Omental fat pad (tissue), 4 donors: ENCODE data around the gene KRT76. TPM values are rescaled to one million over a fixed set of nuclear protein-coding genes. Genes with fewer than 3 reads are reported as not detected.

ENCODE experiments used
- ATAC-seq: fragments of 150-250 bp; one replicate; pipeline ENCODE4 v1.9.1; 2016; ENCODE audit warnings: mild to moderate bottlenecking, moderate library complexity; ENCODE audit not compliant: low FRiP score
- DNase-seq: peaks from one replicate; pipeline ENCODE4 v3.0.0-alpha.2; 2019; ENCODE audit warnings: low spot score
- CTCF ChIP-seq, 3 donors: fragments of 450-650 bp; IDR thresholded peaks; one replicate each; pipeline ENCODE4 v1.5.1; 2016 to 2017; ENCODE audit warnings: antibody characterized with exemption in 3 of 3, mild to moderate bottlenecking in 3 of 3, moderate library complexity in 2 of 3
- total RNA-seq, 4 donors: library from RNA; depleted of rRNA; stranded (reverse); fragments of >200 nt; gene quantifications; one replicate each; pipeline ENCODE4 v1.1.0, GENCODE V29; 2016

KRT76 gene
- total RNA-seq, 4 donors from 2014 or later: not detected

DNA sequence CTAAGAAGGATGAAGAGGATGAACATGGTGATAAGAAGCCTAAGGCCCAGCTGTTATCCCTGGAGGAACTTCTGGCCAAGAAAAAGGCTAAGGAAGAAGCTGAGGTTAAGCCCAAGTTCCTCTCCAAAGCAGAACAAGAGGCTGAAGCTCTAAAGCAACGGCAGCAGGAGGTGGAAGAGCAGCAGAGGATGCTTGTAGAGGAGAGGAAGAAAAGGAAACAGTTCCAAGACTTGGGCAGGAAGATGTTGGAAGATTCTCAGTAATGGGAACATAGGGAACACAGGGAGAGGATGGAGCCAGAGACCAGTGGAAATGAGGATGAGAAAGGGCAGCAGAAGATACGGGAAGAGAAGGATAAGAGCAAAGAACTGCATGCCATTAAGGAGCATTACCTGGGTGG, 46.4 kb downstream of the KRT76 start:
- TF ChIP-seq CTCF (IDR thresholded peaks at IDR 0.05): no peak
- ATAC-seq (no peak), DNase-seq (no peak)

- ATAC-seq (no peak), DNase-seq (no peak)
- no peak for TF ChIP-seq CTCF (IDR thresholded peaks at IDR 0.05)
Observed at GRCh38 chr12:52730383-52730782, 46.8 kb downstream of the KRT76 start.

DNA sequence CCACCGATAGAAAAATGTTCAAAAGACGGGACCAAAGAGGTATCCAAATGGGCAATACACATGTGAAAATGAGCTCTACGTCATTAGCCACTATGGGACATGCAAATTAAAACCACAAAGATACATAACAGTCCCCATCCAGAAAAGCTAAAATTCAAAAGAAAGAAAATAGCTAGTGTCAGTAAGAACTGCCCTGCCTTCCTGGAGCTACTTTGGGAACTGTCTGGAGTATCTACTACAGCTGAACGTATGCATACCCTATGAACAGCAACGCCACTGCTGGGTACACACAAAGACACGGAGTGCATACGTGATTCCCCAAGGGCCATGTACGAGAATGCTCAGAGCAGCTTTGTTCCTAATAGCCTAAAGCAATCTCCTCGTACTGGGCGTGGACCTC, 48.0 kb downstream of the KRT76 start:
- DNase-seq: no peak
- ATAC-seq: no peak
- no peak for TF ChIP-seq CTCF (IDR thresholded peaks at IDR 0.05)

DNA sequence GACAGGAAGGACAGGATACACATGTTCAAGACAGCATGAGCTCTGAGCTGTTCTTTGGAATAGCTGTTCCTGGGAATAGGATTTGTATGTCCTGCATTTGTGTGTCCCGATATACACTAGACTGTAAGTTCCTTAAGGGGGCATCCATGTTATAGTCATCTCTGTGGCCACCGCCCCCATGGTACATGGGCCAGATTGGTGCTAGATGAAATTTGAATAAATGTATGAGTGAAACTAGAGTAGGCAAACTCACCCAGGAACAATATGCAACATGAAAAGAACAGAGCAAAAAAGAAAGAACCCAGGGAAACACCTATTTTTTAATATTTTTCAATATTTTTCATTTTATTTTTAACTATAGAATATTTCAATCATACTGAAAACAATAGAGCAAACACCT, 48.8 kb downstream of the KRT76 start:
- TF ChIP-seq CTCF (IDR thresholded peaks at IDR 0.05): no peak
- ATAC-seq (no peak), DNase-seq (no peak)

DNA sequence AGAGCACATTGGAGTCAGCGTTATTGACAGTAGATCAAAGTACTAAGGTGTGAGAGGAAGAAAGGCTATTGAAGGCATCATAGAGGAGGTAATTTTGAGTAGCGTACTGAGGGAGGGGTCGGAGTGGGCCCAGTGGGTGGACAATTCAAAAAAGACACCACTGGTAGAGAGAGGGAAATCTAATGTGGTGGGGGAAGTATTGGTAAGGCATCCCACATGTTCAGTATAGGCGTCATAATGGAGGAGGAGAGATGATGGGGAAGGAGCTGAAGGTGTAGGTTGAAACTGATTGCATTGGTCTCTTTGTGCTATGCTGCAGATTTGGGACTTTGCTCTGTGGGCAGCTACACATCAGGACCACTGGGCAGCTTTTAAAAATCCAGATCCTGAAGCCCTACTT, 50.1 kb downstream of the KRT76 start:
- ATAC-seq (no peak), DNase-seq (no peak)
- TF ChIP-seq CTCF (IDR thresholded peaks at IDR 0.05): no peak

DNA sequence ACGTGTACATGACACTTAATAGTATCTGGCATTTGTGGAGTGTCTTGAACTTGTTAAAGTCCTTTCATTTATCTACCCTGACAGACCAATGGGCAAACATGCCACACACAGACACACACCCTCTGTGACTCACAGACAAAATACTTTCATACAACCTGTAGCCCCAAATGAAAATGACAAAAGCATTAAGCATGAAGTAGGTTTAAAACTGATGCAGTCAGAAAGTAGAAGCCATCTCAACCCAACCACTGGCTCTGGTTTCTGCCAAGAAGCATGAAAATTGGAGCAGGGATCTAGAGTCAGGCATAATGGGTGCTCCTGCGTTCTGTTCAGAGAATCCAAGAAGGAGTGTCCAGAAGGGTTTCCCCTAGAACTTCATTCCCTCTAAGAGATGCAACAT, 50.7 kb downstream of the KRT76 start:
- TF ChIP-seq CTCF (IDR thresholded peaks at IDR 0.05): no peak
- ATAC-seq (no peak), DNase-seq (no peak)

GRCh38 chr12:52724384-52724783, 52.8 kb downstream of the KRT76 start:
- ATAC-seq (no peak), DNase-seq (no peak)
- TF ChIP-seq CTCF (IDR thresholded peaks at IDR 0.05): no peak
